Activated CD4-positive, alpha-beta T cell treated with anti-CD3 and anti-CD28 coated beads, Interleukin-2, amount 10 ng/mL, durations not matched to agents 7 days and 5 days (primary cell): Measurements from ENCODE around the gene IL21. TPM values are rescaled to one million over a fixed set of nuclear protein-coding genes. Genes with fewer than 3 reads are reported as not detected.

ENCODE experiments used
- CTCF ChIA-PET: fragments of 350-600 bp; sonication (Branson Sonifier 250); formaldehyde crosslinking; loops from one replicate; lab custom pipeline; 2021; ENCODE audit warnings: antibody characterized with exemption; lab: Charles Lee
- POLR2A ChIA-PET: fragments of 350-600 bp; sonication (Branson Sonifier 250); formaldehyde crosslinking; loops from one replicate; lab custom pipeline; 2021; ENCODE audit warnings: antibody characterized with exemption; lab: Charles Lee
- DNase-seq: peaks from one replicate; pipeline ENCODE4 v3.0.0-alpha.2; 2020
- H3K27ac Mint-ChIP-seq: one replicate; pipeline ENCODE4 v1.8.0; 2021; ENCODE audit warnings: mild to moderate bottlenecking, moderate library complexity, mixed read lengths
- H3K27me3 Mint-ChIP-seq: one replicate; pipeline ENCODE4 v1.8.0; 2021; ENCODE audit warnings: mixed read lengths
- H3K36me3 Mint-ChIP-seq: one replicate; pipeline ENCODE4 v1.8.0; 2021; ENCODE audit warnings: low read depth, mixed read lengths
- H3K4me1 Mint-ChIP-seq: one replicate; pipeline ENCODE4 v1.8.0; 2021; ENCODE audit warnings: mixed read lengths
- H3K4me3 Mint-ChIP-seq: one replicate; pipeline ENCODE4 v1.8.0; 2021; ENCODE audit warnings: mild to moderate bottlenecking, moderate library complexity, mixed read lengths
- H3K9me3 Mint-ChIP-seq: one replicate; pipeline ENCODE4 v1.8.0; 2021; ENCODE audit warnings: mixed read lengths
- total RNA-seq, 2 experiments: library from RNA; stranded (reverse); gene quantifications; one replicate each; pipeline ENCODE4 v1.2.3, GENCODE V29; 2021

Gene IL21
- total RNA-seq: 1 to 10 TPM in 1 of 2 experiments, under 1 TPM in 1; 0.69 to 1.0 TPM

DNA sequence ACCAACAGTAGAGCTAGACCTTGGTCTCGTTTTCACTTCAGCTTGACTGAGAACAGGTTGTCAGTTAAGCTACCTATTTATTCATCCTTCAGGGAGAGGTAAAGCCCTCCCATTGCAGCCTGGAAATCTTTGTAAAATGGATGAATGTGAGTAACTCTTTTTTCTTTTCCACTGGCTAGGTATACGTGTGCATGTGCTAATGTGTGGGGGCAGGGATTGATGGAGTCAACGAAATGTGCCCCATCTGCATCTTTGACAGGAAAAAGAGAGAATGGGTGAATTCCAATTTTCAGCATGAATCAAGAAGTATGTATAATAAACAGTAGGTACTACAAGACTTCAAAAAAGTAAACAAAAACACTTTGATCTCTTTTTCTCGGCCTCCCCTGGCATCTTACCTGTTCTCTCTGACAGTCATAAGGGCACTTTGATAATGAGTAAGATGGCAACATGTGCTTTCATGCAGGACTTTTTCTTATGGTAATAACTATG lies at the start of gene IL21:
Gene IL21, minus strand, starts transcription at position 51 of the 492 bp plus-strand sequence. CDS start 55 bp downstream, outside the sequence.
- Mint-ChIP-seq H3K4me1 (peaks cover 31% of the 10 kb centered on the region), H3K27ac (peak within 1 kb of the TSS; percentile 79), H3K4me3 (peak within 1 kb of the TSS; percentile 67), H3K36me3 (no peaks in the 10 kb centered on the region), H3K9me3 (no peaks in the 10 kb centered on the region), H3K27me3 (no peaks in the 10 kb centered on the region)
- no peak for DNase-seq
- CTCF ChIA-PET: interaction anchor here (1.0 to 1.1 kb wide), 2 partner anchors 10 to 21 kb away, joined by 3 read pairs; no protein-coding TSS in a partner anchor
- POLR2A ChIA-PET: no interaction called here

- H3K4me1 Mint-ChIP-seq: peaks cover 68% of the 10 kb centered on the region
- no peak for DNase-seq
- no peak overlapping the region for H3K4me3 Mint-ChIP-seq
- H3K9me3 Mint-ChIP-seq: peaks cover 6% of the 10 kb centered on the region
- ChIA-PET CTCF (interaction anchor here (0.6 to 2.1 kb wide), 4 partner anchors 12 to 31 kb away, joined by 3 to 6 read pairs (median 4); no protein-coding TSS in a partner anchor), POLR2A (no interaction called here)
- peak overlapping the region; percentile 25 for H3K27ac Mint-ChIP-seq
- H3K27me3 Mint-ChIP-seq: no peaks in the 10 kb centered on the region
- H3K36me3 Mint-ChIP-seq: no peaks in the 10 kb centered on the region
Measured at GRCh38 chr4:122669911-122670738, 49.3 kb upstream of the IL21 start.

GRCh38 chr4:122668241-122668640 lies 47.4 kb upstream of the IL21 start:
- Mint-ChIP-seq H3K4me3 (no peak overlapping the region), H3K27ac (no peak overlapping the region), H3K9me3 (peaks cover 9% of the 10 kb centered on the region), H3K27me3 (no peaks in the 10 kb centered on the region), H3K36me3 (no peaks in the 10 kb centered on the region), H3K4me1 (peaks cover 64% of the 10 kb centered on the region)
- POLR2A ChIA-PET: interaction anchor here (0.8 kb wide), 1 partner anchor 36 kb away, joined by 3 read pairs; no protein-coding TSS in a partner anchor
- CTCF ChIA-PET: interaction anchor here (1.2 kb wide), 1 partner anchor 49 kb away, joined by 3 read pairs; no protein-coding TSS in a partner anchor
- DNase-seq: no peak

GRCh38 chr4:122666527-122667245 lies 45.8 kb upstream of the IL21 start:
- Mint-ChIP-seq H3K9me3 (peaks cover 10% of the 10 kb centered on the region), H3K27ac (peak overlapping the region; percentile 70), H3K36me3 (no peaks in the 10 kb centered on the region), H3K4me3 (peak overlapping the region; percentile 8), H3K27me3 (no peaks in the 10 kb centered on the region), H3K4me1 (peaks cover 68% of the 10 kb centered on the region)
- CTCF ChIA-PET: interaction anchor here (0.6 kb wide), 2 partner anchors 18 to 128 kb away, joined by 3 read pairs; no protein-coding TSS in a partner anchor
- no peak for DNase-seq
- POLR2A ChIA-PET: no interaction called here

DNA sequence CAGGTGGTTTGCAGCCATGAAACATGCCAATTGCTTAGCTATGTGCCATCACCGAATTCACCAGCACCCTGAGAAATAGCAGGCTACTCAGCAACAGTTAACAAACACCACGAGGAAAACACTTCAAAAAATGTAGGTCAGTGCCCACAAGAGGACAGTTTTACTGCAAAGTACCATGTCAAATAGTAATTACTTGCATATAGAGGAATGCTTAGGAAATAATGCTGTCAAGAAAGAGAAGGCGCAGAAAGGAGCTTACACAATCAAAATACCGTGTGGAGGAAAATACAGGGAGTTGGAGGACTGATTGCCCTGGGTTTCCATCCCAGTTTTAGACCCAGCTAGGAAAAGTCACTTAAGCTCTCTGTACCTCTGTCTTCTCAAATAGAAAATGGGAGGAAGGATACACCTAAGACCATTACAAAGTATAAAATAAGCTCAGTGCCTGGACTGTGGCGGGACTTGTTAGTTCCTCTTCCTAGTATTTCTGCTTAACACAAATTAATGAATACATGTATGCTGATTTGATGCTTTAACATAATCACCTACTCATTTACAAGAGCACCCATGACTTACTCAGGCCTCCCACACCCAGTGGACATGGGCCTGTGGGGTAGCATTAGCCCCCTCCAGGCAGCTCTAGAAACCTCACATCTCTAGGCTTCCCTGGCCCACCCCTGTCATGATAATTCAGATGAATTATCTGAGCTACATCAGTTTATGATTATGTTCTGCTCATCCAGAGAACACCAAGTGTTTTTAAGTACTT lies 44.5 kb upstream of the IL21 start:
- POLR2A ChIA-PET: no interaction called here
- no peak overlapping the region for H3K4me3 Mint-ChIP-seq
- CTCF ChIA-PET: interaction anchor here (0.9 to 1.5 kb wide), 3 partner anchors 8 to 67 kb away, joined by 3 read pairs; partner anchors contain the start of gene BBS12

DNA sequence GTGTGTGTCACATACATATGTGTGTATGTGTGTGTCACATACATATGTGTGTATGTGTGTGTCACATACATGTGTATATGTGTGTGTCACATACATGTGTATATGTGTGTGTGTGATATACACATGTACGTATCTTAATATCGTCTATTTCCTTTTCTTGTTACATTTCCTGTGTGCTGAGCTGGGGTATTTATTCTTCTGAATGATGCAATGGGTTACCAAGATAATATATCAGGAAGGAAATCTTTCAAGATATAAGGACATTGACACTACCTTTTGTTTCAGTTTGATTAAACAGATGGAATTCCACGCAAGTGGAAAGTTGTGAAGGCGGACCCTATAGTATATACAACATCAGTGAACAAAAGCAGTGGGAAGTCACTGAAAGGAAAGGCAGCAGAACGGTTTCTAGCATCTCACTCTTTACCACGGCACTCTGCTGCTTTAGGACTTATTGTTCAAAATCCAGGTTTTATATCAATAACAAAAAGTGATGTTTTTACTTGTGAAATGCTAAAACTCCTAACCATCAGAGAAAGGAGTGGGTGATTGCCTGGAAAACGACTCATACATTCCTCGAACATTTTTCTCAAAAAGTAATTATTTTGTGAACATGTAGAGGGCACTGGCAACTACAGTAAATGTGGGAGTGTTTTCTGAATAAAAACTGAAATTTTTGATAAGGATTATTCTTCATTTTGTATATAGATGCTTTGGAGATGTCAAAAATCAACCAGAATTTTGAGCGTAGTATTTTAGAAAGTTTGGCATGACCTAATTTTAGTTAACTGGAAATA lies 43.1 kb upstream of the IL21 start:
- CTCF ChIA-PET: no interaction called here
- Mint-ChIP-seq H3K4me1 (peaks cover 79% of the 10 kb centered on the region), H3K4me3 (peak overlapping the region; percentile 52), H3K36me3 (no peaks in the 10 kb centered on the region), H3K27me3 (no peaks in the 10 kb centered on the region), H3K9me3 (peaks cover 4% of the 10 kb centered on the region), H3K27ac (peak overlapping the region; percentile 89)
- POLR2A ChIA-PET: no interaction called here
- DNase-seq: no peak

More for the DNA sequence above, 44.5 kb upstream of the IL21 start:
- Mint-ChIP-seq H3K4me1 (peaks cover 78% of the 10 kb centered on the region), H3K9me3 (peaks cover 4% of the 10 kb centered on the region), H3K27ac (peak overlapping the region; percentile 70), H3K36me3 (no peaks in the 10 kb centered on the region), H3K27me3 (no peaks in the 10 kb centered on the region)
- no peak for DNase-seq

- Mint-ChIP-seq H3K4me3 (no peak overlapping the region), H3K4me1 (peaks cover 78% of the 10 kb centered on the region), H3K36me3 (peaks cover under 1% of the 10 kb centered on the region), H3K27ac (peak overlapping the region; percentile 74), H3K9me3 (peaks cover 4% of the 10 kb centered on the region), H3K27me3 (no peaks in the 10 kb centered on the region)
- no peak for DNase-seq
- POLR2A ChIA-PET: no interaction called here
- CTCF ChIA-PET: no interaction called here
Measured at GRCh38 chr4:122663291-122663690, 42.4 kb upstream of the IL21 start.

DNA sequence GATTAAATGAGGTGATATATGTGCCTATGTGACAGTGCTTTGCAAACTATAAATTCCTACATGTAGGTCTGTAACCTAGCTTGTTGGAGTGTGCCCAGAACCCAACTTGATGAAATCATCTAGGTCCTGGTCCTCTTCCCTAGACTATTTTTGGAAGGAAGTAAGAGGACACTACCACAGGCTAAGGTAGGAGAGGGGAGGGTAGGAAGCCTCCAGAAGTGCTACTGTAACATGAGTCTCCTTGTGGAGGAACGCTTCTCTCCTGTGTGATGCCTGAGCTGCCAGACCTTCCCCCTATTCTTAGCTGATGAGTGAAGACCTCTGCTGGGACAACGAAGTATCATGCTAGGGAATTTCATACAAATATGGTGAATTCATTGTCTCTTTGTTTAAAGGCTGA lies 41.8 kb upstream of the IL21 start:
- H3K9me3 Mint-ChIP-seq: peaks cover 6% of the 10 kb centered on the region
- CTCF ChIA-PET: no interaction called here

DNA sequence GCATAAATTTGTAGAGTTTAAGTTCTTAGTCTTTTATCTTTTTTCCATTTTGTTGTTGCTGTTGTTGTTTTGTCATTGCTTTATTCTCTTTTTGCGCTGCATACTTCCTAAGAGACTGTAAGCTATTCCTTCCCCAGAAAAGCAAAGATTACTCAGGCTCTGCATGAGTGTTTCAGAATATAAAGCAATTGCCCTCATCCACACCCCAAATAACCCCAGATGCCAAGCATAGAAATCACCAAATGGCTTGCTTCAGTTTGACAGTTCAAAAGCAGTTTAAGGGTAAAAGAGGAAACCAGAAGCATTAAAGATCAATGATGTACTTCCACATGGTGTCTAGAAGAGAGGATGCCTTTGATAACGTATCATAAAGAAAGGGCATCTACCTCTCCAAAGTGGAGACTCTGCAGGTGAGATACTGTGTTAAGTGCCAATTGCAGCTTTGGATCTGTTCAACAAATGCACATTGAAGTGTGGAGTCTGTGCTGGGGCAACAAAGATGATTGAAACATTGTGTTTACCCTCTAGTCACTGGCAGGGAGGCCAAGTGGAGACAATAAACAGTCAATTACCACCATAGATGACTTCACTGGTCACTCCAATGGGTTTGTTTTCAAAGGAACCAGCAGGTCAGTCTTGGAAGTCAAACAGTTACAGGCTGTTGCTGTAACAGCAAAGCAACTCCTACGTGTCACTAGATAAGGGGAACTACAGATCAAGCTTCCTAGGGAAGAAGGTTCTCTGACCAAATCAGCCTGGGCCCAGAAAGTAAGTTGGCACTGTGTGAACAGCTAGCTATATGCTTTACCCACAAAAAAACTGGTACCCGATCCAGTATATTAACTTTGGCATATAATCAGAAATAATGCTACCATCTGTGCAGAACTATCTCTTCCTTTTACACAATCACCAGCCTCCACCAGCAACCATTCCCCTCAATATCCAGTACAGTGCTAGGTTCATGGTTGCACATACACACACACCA lies 40.6 kb upstream of the IL21 start:
- peak overlapping the region; percentile 43 for H3K27ac Mint-ChIP-seq
- H3K9me3 Mint-ChIP-seq: peaks cover 14% of the 10 kb centered on the region
- ChIA-PET CTCF (no interaction called here), POLR2A (no interaction called here)
- no peaks in the 10 kb centered on the region for H3K27me3 Mint-ChIP-seq
- H3K4me3 Mint-ChIP-seq: no peak overlapping the region
- peaks cover 12% of the 10 kb centered on the region for H3K36me3 Mint-ChIP-seq
- H3K4me1 Mint-ChIP-seq: peaks cover 74% of the 10 kb centered on the region
- no peak for DNase-seq

More for the DNA sequence above, 41.8 kb upstream of the IL21 start:
- H3K4me3 Mint-ChIP-seq: no peak overlapping the region
- peaks cover 76% of the 10 kb centered on the region for H3K4me1 Mint-ChIP-seq
- H3K27ac Mint-ChIP-seq: no peak overlapping the region
- no peak for DNase-seq
- peaks cover 4% of the 10 kb centered on the region for H3K36me3 Mint-ChIP-seq
- POLR2A ChIA-PET: no interaction called here
- H3K27me3 Mint-ChIP-seq: no peaks in the 10 kb centered on the region

- Mint-ChIP-seq H3K27me3 (no peaks in the 10 kb centered on the region), H3K9me3 (peaks cover 13% of the 10 kb centered on the region), H3K4me1 (peaks cover 52% of the 10 kb centered on the region), H3K27ac (peak overlapping the region; percentile 68), H3K36me3 (peaks cover 12% of the 10 kb centered on the region), H3K4me3 (no peak overlapping the region)
- CTCF ChIA-PET: interaction anchor here (0.8 to 1.1 kb wide), 3 partner anchors 14 to 58 kb away, joined by 3 to 4 read pairs (median 3); no protein-coding TSS in a partner anchor
- no peak for DNase-seq
- POLR2A ChIA-PET: interaction anchor here (0.6 to 0.9 kb wide), 2 partner anchors 44 to 52 kb away, joined by 3 read pairs; no protein-coding TSS in a partner anchor
Measured at GRCh38 chr4:122658818-122659295, 38.0 kb upstream of the IL21 start.
